ENCODE data around the gene PES1.

Gene PES1

GRCh38 chr22:30615543-30615954 lies 23.8 kb upstream of the PES1 start:
- no peaks in the 10 kb centered on the region for H3K36me3 Mint-ChIP-seq
- ATAC-seq (replicated peaks) (no peak), DNase-seq (no peak)
- H3K4me3 Mint-ChIP-seq, result no peak overlapping the region
- H3K4me1 Mint-ChIP-seq, result peaks cover 0 to 3% of the 10 kb centered on the region in 2 donors
- H3K27ac Mint-ChIP-seq, result no peak overlapping the region
- peaks cover 16 to 30% of the 10 kb centered on the region in 2 donors for H3K27me3 Mint-ChIP-seq
- no peaks in the 10 kb centered on the region for H3K9me3 Mint-ChIP-seq

GRCh38 chr22:30614879-30615278 lies 23.2 kb upstream of the PES1 start:
- Mint-ChIP-seq H3K4me1 (peaks cover 2 to 3% of the 10 kb centered on the region in 2 donors), H3K27me3 (peaks cover 16 to 30% of the 10 kb centered on the region in 2 donors), H3K9me3 (no peaks in the 10 kb centered on the region), H3K27ac (no peak overlapping the region), H3K36me3 (no peaks in the 10 kb centered on the region), H3K4me3 (no peak overlapping the region)
- DNase-seq (no peak), ATAC-seq (replicated peaks) (no peak)

- Mint-ChIP-seq H3K9me3 (no peaks in the 10 kb centered on the region), H3K36me3 (no peaks in the 10 kb centered on the region), H3K4me3 (no peak overlapping the region), H3K4me1 (peaks cover 6 to 8% of the 10 kb centered on the region in 2 donors), H3K27me3 (peaks cover 20 to 34% of the 10 kb centered on the region in 2 donors), H3K27ac (no peak overlapping the region)
- ATAC-seq (replicated peaks), result no peak
- no peak for DNase-seq
Measured at GRCh38 chr22:30614268-30614667, 22.6 kb upstream of the PES1 start.

- H3K27ac Mint-ChIP-seq, result no peak overlapping the region
- DNase-seq (no peak), ATAC-seq (replicated peaks) (no peak)
- H3K27me3 Mint-ChIP-seq, result peaks cover 20 to 35% of the 10 kb centered on the region in 2 donors
- H3K9me3 Mint-ChIP-seq, result no peaks in the 10 kb centered on the region
- no peak overlapping the region for H3K4me3 Mint-ChIP-seq
- H3K4me1 Mint-ChIP-seq, result peaks cover 15 to 22% of the 10 kb centered on the region in 2 donors
- no peaks in the 10 kb centered on the region for H3K36me3 Mint-ChIP-seq
Measured at GRCh38 chr22:30612789-30613188, 21.1 kb upstream of the PES1 start.

GRCh38 chr22:30611197-30611596 lies 19.5 kb upstream of the PES1 start:
- Mint-ChIP-seq H3K4me1 (peaks cover 29 to 38% of the 10 kb centered on the region in 2 donors), H3K9me3 (no peaks in the 10 kb centered on the region), H3K4me3 (no peak overlapping the region), H3K27ac (no peak overlapping the region), H3K27me3 (peaks cover 20 to 32% of the 10 kb centered on the region in 2 donors), H3K36me3 (no peaks in the 10 kb centered on the region)
- no peak for DNase-seq
- no peak for ATAC-seq (replicated peaks)

GRCh38 chr22:30610299-30610698 lies 18.6 kb upstream of the PES1 start:
- H3K4me1 Mint-ChIP-seq, result peaks cover 26 to 44% of the 10 kb centered on the region in 2 donors
- ATAC-seq (replicated peaks) (no peak), DNase-seq (no peak)
- no peak overlapping the region for H3K4me3 Mint-ChIP-seq
- peaks cover 16 to 30% of the 10 kb centered on the region in 2 donors for H3K27me3 Mint-ChIP-seq
- no peaks in the 10 kb centered on the region for H3K9me3 Mint-ChIP-seq
- no peaks in the 10 kb centered on the region for H3K36me3 Mint-ChIP-seq
- H3K27ac Mint-ChIP-seq, result no peak overlapping the region

GRCh38 chr22:30609260-30610185 lies 17.8 kb upstream of the PES1 start:
- Mint-ChIP-seq H3K9me3 (no peaks in the 10 kb centered on the region), H3K4me1 (peaks cover 26 to 46% of the 10 kb centered on the region in 2 donors), H3K27ac (peak overlapping the region; percentile 83), H3K4me3 (no peak overlapping the region), H3K27me3 (peaks cover 16 to 26% of the 10 kb centered on the region in 2 donors), H3K36me3 (no peaks in the 10 kb centered on the region)
- ATAC-seq (replicated peaks) (peak; percentile 45 to 71), DNase-seq (peak; percentile 28)

- H3K9me3 Mint-ChIP-seq, result no peaks in the 10 kb centered on the region
- peak; percentile 22 for DNase-seq
Measured at GRCh38 chr22:30607939-30608338, 16.2 kb upstream of the PES1 start.

GRCh38 chr22:30607300-30607930 lies 15.7 kb upstream of the PES1 start:
- no peak for ATAC-seq (replicated peaks)
- Mint-ChIP-seq H3K9me3 (no peaks in the 10 kb centered on the region), H3K36me3 (no peaks in the 10 kb centered on the region), H3K4me1 (peaks cover 26 to 46% of the 10 kb centered on the region in 2 donors), H3K27me3 (peaks cover 12 to 20% of the 10 kb centered on the region in 2 donors), H3K4me3 (peak overlapping the region; percentile 86 to 87), H3K27ac (peak overlapping the region; percentile 70)
- no peak for DNase-seq

More at GRCh38 chr22:30607939-30608338, 16.2 kb upstream of the PES1 start:
- ATAC-seq (replicated peaks), result no peak
- Mint-ChIP-seq H3K27ac (no peak overlapping the region), H3K4me1 (peaks cover 26 to 46% of the 10 kb centered on the region in 2 donors), H3K4me3 (no peak overlapping the region), H3K27me3 (peaks cover 12 to 20% of the 10 kb centered on the region in 2 donors), H3K36me3 (no peaks in the 10 kb centered on the region)

GRCh38 chr22:30606455-30607299 lies 15.0 kb upstream of the PES1 start, which contains the start of gene TCN2:
TCN2 (plus strand) TSS chr22:30607174; CDS start chr22:30607332, 158 bp downstream.
- H3K27ac Mint-ChIP-seq, result peak within 1 kb of the TSS; percentile 70
- H3K9me3 Mint-ChIP-seq, result no peaks in the 10 kb centered on the region
- H3K27me3 Mint-ChIP-seq, result peaks cover 12 to 20% of the 10 kb centered on the region in 2 donors
- peaks cover 28 to 46% of the 10 kb centered on the region in 2 donors for H3K4me1 Mint-ChIP-seq
- no peaks in the 10 kb centered on the region for H3K36me3 Mint-ChIP-seq
- DNase-seq (no peak), ATAC-seq (replicated peaks) (peak; percentile 71 to 73)
- peak within 1 kb of the TSS; percentile 86 to 87 for H3K4me3 Mint-ChIP-seq

- peak; percentile 37 to 39 for ATAC-seq (replicated peaks)
Measured at GRCh38 chr22:30605449-30606110, 13.9 kb upstream of the PES1 start.

GRCh38 chr22:30604723-30605122 lies 13.0 kb upstream of the PES1 start:
- DNase-seq (no peak), ATAC-seq (replicated peaks) (no peak)
- no peaks in the 10 kb centered on the region for H3K36me3 Mint-ChIP-seq
- H3K27ac Mint-ChIP-seq, result no peak overlapping the region
- H3K4me3 Mint-ChIP-seq, result no peak overlapping the region
- peaks cover 12 to 20% of the 10 kb centered on the region in 2 donors for H3K27me3 Mint-ChIP-seq
- H3K4me1 Mint-ChIP-seq, result peaks cover 28 to 42% of the 10 kb centered on the region in 2 donors
- no peaks in the 10 kb centered on the region for H3K9me3 Mint-ChIP-seq

More at GRCh38 chr22:30605449-30606110, 13.9 kb upstream of the PES1 start:
- Mint-ChIP-seq H3K36me3 (no peaks in the 10 kb centered on the region), H3K9me3 (no peaks in the 10 kb centered on the region), H3K27me3 (peaks cover 12 to 20% of the 10 kb centered on the region in 2 donors), H3K4me3 (peak overlapping the region; percentile 26 to 57), H3K27ac (no peak overlapping the region), H3K4me1 (peaks cover 28 to 46% of the 10 kb centered on the region in 2 donors)
- DNase-seq, result peak; percentile 38

- no peaks in the 10 kb centered on the region for H3K36me3 Mint-ChIP-seq
- peaks cover 20 to 33% of the 10 kb centered on the region in 2 donors for H3K4me1 Mint-ChIP-seq
- no peak overlapping the region for H3K27ac Mint-ChIP-seq
- DNase-seq (no peak), ATAC-seq (replicated peaks) (no peak)
- H3K9me3 Mint-ChIP-seq, result no peaks in the 10 kb centered on the region
- H3K4me3 Mint-ChIP-seq, result no peak overlapping the region
- H3K27me3 Mint-ChIP-seq, result peaks cover 7 to 15% of the 10 kb centered on the region in 2 donors
Measured at GRCh38 chr22:30603801-30604200, 12.1 kb upstream of the PES1 start.

Measured in stimulated activated naive B cell treated with anti-CD40 and anti-IgM and Interleukin-4, amounts not matched to agents 10 μg/mL and 1 μg/mL and 100 μg/mL, for 72 hours (primary cell).